Measurements from ENCODE around the gene ACACA.

ACACA gene

GRCh38 chr17:37065486-37066321 lies 340.9 kb downstream of the ACACA start:
- no peak overlapping the region for H3K4me3 ChIP-seq (ENCODE audit: low read length)

GRCh38 chr17:37064956-37065355 lies 341.7 kb downstream of the ACACA start:
- H3K27me3 ChIP-seq (replicated peaks; ENCODE audit: insufficient read depth, low read length) = no peaks in the 10 kb centered on the region
- H4K20me1 ChIP-seq (ENCODE audit: insufficient read depth, low read length) = no peaks in the 10 kb centered on the region
- H3K79me2 ChIP-seq (ENCODE audit: low read length) = no peaks in the 10 kb centered on the region
- no peak overlapping the region for H3K4me3 ChIP-seq (ENCODE audit: low read length)
- no peak for DNase-seq
- H2AFZ ChIP-seq (ENCODE audit: low read length) = no peak overlapping the region
- H3F3A ChIP-seq (ENCODE audit: insufficient read depth, low read length) = no peaks in the 10 kb centered on the region
- H3K9me3 ChIP-seq (replicated peaks; ENCODE audit: insufficient read depth, low read length) = no peaks in the 10 kb centered on the region
- H3K27ac ChIP-seq (ENCODE audit: low read length) = no peak overlapping the region
- H3K9ac ChIP-seq (ENCODE audit: low read length) = no peak overlapping the region
- no peaks in the 10 kb centered on the region for H3K36me3 ChIP-seq (replicated peaks; ENCODE audit: insufficient read depth, low read length)
- no peaks in the 10 kb centered on the region for H3K9me2 ChIP-seq (replicated peaks; ENCODE audit: insufficient read depth, low read length)
- no peaks in the 10 kb centered on the region for H3K4me1 ChIP-seq (ENCODE audit: low read length)
- no peak overlapping the region for H3K4me2 ChIP-seq (ENCODE audit: low read depth, low read length)
- TF ChIP-seq EZH2phosphoT487 (IDR thresholded peaks at IDR 0.05; ENCODE audit: low read length) (no peak), CTCF (IDR thresholded peaks at IDR 0.05; ENCODE audit: low read length) (no peak), EZH2 (optimal IDR thresholded peaks at IDR 0.05; ENCODE audit: low read depth, low read length) (no peak)

More at GRCh38 chr17:37065486-37066321, 340.9 kb downstream of the ACACA start:
- H3K9me2 ChIP-seq (replicated peaks; ENCODE audit: insufficient read depth, low read length) = no peaks in the 10 kb centered on the region
- no peak overlapping the region for H3K27ac ChIP-seq (ENCODE audit: low read length)
- H3K9ac ChIP-seq (ENCODE audit: low read length) = no peak overlapping the region
- no peaks in the 10 kb centered on the region for H3F3A ChIP-seq (ENCODE audit: insufficient read depth, low read length)
- DNase-seq = no peak
- TF ChIP-seq CTCF (IDR thresholded peaks at IDR 0.05; ENCODE audit: low read length) (no peak), EZH2 (optimal IDR thresholded peaks at IDR 0.05; ENCODE audit: low read depth, low read length) (no peak), EZH2phosphoT487 (IDR thresholded peaks at IDR 0.05; ENCODE audit: low read length) (no peak)
- no peak overlapping the region for H2AFZ ChIP-seq (ENCODE audit: low read length)
- H3K36me3 ChIP-seq (replicated peaks; ENCODE audit: insufficient read depth, low read length) = no peaks in the 10 kb centered on the region
- H3K4me2 ChIP-seq (ENCODE audit: low read depth, low read length) = no peak overlapping the region
- H3K9me3 ChIP-seq (replicated peaks; ENCODE audit: insufficient read depth, low read length) = no peaks in the 10 kb centered on the region
- no peaks in the 10 kb centered on the region for H3K79me2 ChIP-seq (ENCODE audit: low read length)
- H3K27me3 ChIP-seq (replicated peaks; ENCODE audit: insufficient read depth, low read length) = no peaks in the 10 kb centered on the region
- no peaks in the 10 kb centered on the region for H4K20me1 ChIP-seq (ENCODE audit: insufficient read depth, low read length)
- H3K4me1 ChIP-seq (ENCODE audit: low read length) = no peaks in the 10 kb centered on the region

GRCh38 chr17:37064206-37064605 lies 342.4 kb downstream of the ACACA start:
- Histone ChIP-seq H3K4me2 (ENCODE audit: low read depth, low read length) (no peak overlapping the region), H3K36me3 (replicated peaks; ENCODE audit: insufficient read depth, low read length) (no peaks in the 10 kb centered on the region), H3K27me3 (replicated peaks; ENCODE audit: insufficient read depth, low read length) (no peaks in the 10 kb centered on the region), H3F3A (ENCODE audit: insufficient read depth, low read length) (no peaks in the 10 kb centered on the region), H3K9ac (ENCODE audit: low read length) (no peak overlapping the region), H3K9me2 (replicated peaks; ENCODE audit: insufficient read depth, low read length) (no peaks in the 10 kb centered on the region), H3K27ac (ENCODE audit: low read length) (no peak overlapping the region), H3K4me3 (ENCODE audit: low read length) (no peak overlapping the region), H3K4me1 (ENCODE audit: low read length) (no peaks in the 10 kb centered on the region), H2AFZ (ENCODE audit: low read length) (no peak overlapping the region), H4K20me1 (ENCODE audit: insufficient read depth, low read length) (no peaks in the 10 kb centered on the region), H3K79me2 (ENCODE audit: low read length) (no peaks in the 10 kb centered on the region), H3K9me3 (replicated peaks; ENCODE audit: insufficient read depth, low read length) (no peaks in the 10 kb centered on the region)
- no peak for TF ChIP-seq CTCF (IDR thresholded peaks at IDR 0.05; ENCODE audit: low read length)
- TF ChIP-seq EZH2 (optimal IDR thresholded peaks at IDR 0.05; ENCODE audit: low read depth, low read length) = no peak
- no peak for TF ChIP-seq EZH2phosphoT487 (IDR thresholded peaks at IDR 0.05; ENCODE audit: low read length)
- no peak for DNase-seq

Data from MM.1S (cell line).